ENCODE results near the gene GMDS. TPM values are rescaled to one million over a fixed set of nuclear protein-coding genes. Genes with fewer than 3 reads are reported as not detected.

GMDS gene
- total RNA-seq, 1 experiment from 2014 or later = 27.6 TPM

GRCh38 chr6:2197177-2197671 lies 48.2 kb downstream of the GMDS start:
- H2BK12ac ChIP-seq (ENCODE audit: insufficient read length, low read depth, low read length) = no peak overlapping the region
- Mint-ChIP-seq H3K27me3 (ENCODE audit: low read depth) (no peaks in the 10 kb centered on the region), H3K27ac (no peak overlapping the region), H3K36me3 (ENCODE audit: insufficient read depth in 1 of 3, low read depth in 3 of 3) (peaks cover 0 to 2% (median 0%) of the 10 kb centered on the region in 3 experiments; a peak in 2 of 7 replicates), H3K9me3 (no peaks in the 10 kb centered on the region), H3K4me3 (no peak overlapping the region), H3K4me1 (peaks cover 5 to 11% of the 10 kb centered on the region in 2 experiments; a peak in 3 of 4 replicates)
- H3T11ph ChIP-seq (ENCODE audit: low read length) = no peak overlapping the region
- no peak overlapping the region for H4K91ac ChIP-seq (ENCODE audit: insufficient read length, low read depth, low read length)
- H3K56ac ChIP-seq (ENCODE audit: insufficient read length, low read depth, low read length) = no peak overlapping the region
- H4K20me1 ChIP-seq (ENCODE audit: control insufficient read depth, insufficient read depth, insufficient read length) = no peaks in the 10 kb centered on the region
- no peak overlapping the region for H2BK120ac ChIP-seq (ENCODE audit: low read depth, low read length, poor library complexity, severe bottlenecking)
- H2AFZ ChIP-seq (ENCODE audit: low read length) = no peak overlapping the region
- no peaks in the 10 kb centered on the region for H3K4me1 ChIP-seq (ENCODE audit: insufficient read depth, low read length)
- H3K9ac ChIP-seq (ENCODE audit: extremely low read depth, insufficient read length, low read length) = no peak overlapping the region
- H3K4ac ChIP-seq (ENCODE audit: low read depth, low read length) = no peak overlapping the region
- no peaks in the 10 kb centered on the region for H3K79me2 ChIP-seq (ENCODE audit: insufficient read depth, low read length)
- WGBS (ENCODE audit: extremely low coverage, insufficient read length, low lambda C conversion rate) = no CpG with 5 or more reads among the region's 7 CpGs
- no peak overlapping the region for H4K5ac ChIP-seq (ENCODE audit: insufficient read length, low read depth, low read length)
- no peak overlapping the region for H3K27ac ChIP-seq (ENCODE audit: insufficient read length, low read depth, low read length)
- no peak overlapping the region for H4K8ac ChIP-seq (replicated peaks; ENCODE audit: insufficient read length, low read depth, low read length)
- no peaks in the 10 kb centered on the region for H3K27me3 ChIP-seq (ENCODE audit: insufficient read depth, low read length)
- H2BK5ac ChIP-seq (ENCODE audit: insufficient read length, low read length) = no peak overlapping the region
- no peaks in the 10 kb centered on the region for H3K9me3 ChIP-seq (ENCODE audit: control insufficient read depth, low read depth, low read length)
- H3K18ac ChIP-seq (ENCODE audit: insufficient read length, low read depth, low read length) = no peak overlapping the region
- no peak overlapping the region for H3K23ac ChIP-seq (ENCODE audit: insufficient read length, low read depth, low read length)
- H3K23me2 ChIP-seq (ENCODE audit: insufficient read length, low read depth, low read length, poor library complexity, severe bottlenecking) = no peaks in the 10 kb centered on the region
- no peak overlapping the region for H3K4me2 ChIP-seq (ENCODE audit: insufficient read depth, insufficient read length, low read length)
- TF ChIP-seq, protein P1, sequence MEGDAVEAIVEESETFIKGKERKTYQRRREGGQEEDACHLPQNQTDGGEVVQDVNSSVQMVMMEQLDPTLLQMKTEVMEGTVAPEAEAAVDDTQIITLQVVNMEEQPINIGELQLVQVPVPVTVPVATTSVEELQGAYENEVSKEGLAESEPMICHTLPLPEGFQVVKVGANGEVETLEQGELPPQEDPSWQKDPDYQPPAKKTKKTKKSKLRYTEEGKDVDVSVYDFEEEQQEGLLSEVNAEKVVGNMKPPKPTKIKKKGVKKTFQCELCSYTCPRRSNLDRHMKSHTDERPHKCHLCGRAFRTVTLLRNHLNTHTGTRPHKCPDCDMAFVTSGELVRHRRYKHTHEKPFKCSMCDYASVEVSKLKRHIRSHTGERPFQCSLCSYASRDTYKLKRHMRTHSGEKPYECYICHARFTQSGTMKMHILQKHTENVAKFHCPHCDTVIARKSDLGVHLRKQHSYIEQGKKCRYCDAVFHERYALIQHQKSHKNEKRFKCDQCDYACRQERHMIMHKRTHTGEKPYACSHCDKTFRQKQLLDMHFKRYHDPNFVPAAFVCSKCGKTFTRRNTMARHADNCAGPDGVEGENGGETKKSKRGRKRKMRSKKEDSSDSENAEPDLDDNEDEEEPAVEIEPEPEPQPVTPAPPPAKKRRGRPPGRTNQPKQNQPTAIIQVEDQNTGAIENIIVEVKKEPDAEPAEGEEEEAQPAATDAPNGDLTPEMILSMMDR (conservative IDR thresholded peaks at IDR 0.05) = no peak
- no peaks in the 10 kb centered on the region for H3K79me1 ChIP-seq (ENCODE audit: insufficient read depth, low read depth, low read length, poor library complexity, severe bottlenecking)
- no peak for DNase-seq
- H2BK15ac ChIP-seq (ENCODE audit: low read depth, low read length) = no peak overlapping the region
- no peak overlapping the region for H3K14ac ChIP-seq (ENCODE audit: insufficient read depth, low read length)
- H2BK20ac ChIP-seq (ENCODE audit: low read depth, low read length, poor library complexity, severe bottlenecking) = no peak overlapping the region
- no peak overlapping the region for H2AK5ac ChIP-seq (ENCODE audit: insufficient read length, low read length)
